GM19452 (cell line): ENCODE results near the gene ABHD12B.

Experiments
- ATAC-seq: cut with Tn5 transposase; IDR thresholded peaks from one replicate; pipeline ENCODE4 v1.9.1; 2021; ENCODE audit not compliant: unreplicated experiment

Gene ABHD12B

DNA sequence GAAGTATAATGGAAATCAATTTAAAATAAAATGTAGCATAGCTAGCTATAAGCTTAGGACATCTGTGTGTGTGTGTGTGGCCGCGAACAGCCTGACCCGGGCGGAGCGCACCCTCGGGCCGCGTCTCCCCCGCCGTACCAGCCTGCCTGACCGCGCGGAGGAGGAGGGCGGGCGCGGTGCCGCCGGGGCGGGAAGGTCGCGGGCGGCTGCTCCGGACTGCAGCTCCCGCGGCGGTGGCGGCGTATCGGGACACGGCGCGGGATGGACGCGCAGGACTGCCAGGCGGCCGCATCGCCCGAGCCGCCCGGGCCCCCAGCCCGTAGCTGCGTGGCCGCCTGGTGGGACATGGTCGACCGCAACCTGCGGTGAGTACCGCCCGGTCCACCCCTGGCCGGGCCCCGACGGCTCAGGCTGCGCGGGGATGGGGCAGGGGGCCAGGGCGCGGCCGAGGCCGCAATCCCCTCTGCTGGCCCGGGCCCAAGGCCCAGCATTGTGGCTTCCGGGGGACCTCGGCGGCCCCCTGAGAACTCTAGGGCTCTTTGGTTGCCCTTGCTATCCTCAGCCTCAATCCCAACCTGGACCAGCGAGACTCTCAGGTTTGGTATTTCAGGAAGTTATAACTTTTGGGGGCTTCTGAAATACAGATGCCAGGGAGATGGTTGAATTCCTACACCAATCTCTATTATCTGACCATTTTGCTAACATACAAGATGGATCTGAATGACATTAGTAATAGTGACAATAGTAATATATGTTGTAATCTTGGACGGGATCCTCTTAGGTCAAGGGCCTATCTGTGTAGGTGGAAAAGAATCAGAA lies at the start of gene ABHD12B:
TSS of gene ABHD12B (plus strand) at position 140 of the 819 bp plus-strand sequence. CDS start at position 262, 122 bp downstream.
- no peak for ATAC-seq

- ATAC-seq: no peak
Measured at GRCh38 chr14:50822501-50823042, 49.3 kb upstream of the ABHD12B start.

- ATAC-seq: peak; percentile 20
Measured at GRCh38 chr14:50823051-50823761, 48.6 kb upstream of the ABHD12B start.

DNA sequence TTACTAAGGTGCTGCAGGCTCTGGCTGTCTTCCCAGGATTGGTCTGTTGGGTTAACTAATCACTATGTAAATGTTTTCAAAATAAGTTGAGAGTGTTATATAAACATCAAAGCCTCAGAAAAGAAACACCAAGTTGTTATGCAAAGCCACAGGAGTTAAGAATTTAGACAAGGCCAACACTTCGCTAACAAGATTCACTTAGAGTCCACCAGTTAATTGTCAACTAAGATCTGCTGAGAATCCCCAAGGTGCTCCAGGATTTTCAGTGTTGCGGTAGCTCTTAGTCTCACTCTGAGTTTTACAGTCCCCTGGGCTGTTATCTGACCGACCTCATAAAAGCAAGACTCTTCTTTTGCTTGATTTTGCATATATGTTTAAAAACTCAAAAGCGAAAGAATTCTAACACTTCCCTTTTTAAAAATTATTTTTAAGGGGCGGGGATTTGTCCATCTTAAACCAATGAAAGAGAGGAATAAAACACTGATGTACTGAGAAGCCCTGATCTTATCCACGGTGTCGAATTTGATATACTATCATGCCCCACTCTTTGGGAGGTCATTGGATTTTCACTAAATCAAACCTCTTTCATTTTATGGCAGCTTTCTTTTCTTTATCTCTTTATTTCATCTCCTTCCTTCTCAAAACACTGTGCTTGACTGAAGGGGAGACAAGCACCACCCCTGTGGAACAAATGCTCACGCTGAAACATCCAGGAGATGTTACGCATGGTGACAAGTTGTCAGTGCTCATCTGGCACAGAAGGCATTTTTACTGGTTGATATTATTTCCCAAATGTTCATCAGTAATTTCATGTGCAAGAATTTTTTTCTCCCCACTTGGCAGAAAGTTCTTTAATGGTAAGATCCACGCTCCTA lies 47.9 kb upstream of the ABHD12B start:
- ATAC-seq: peak; percentile 77

GRCh38 chr14:50825307-50825706 lies 46.5 kb upstream of the ABHD12B start:
- ATAC-seq: no peak

GRCh38 chr14:50826681-50827080 lies 45.2 kb upstream of the ABHD12B start:
- no peak for ATAC-seq

DNA sequence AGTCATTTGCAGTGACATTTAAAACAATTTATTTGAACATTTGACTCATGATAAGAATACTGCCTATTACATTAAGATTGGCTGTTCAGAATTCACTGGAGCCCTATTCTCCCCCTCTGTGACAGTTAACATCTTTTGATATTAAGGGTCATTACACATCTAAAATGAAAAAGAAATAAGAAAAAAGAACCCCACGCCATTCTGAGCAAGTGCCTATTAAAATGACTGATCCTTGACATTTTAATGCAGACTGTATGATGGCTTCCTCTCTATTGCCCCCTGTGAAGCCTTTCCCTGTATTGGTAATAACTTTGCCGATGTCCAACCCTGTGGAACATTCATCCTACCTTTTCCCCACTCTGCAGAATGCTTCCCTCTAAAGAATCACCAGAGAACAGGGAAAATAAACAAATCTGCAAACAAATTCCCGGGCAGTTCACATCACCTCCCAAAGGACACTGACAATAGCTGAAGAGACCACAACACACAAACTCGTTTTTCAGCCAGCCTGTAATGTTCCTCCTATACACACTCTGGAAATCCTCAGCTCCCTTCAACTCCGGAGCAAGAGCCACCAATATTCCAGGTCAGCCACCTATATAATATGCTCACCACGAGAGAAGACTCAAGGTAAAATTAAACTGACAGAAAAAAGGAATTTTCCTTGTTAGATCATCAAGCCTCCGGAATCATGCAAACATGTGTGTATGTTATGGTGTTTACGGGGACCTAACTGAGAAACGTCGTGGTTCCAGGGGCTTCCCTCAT lies 42.9 kb upstream of the ABHD12B start:
- ATAC-seq: no peak

- no peak for ATAC-seq
Measured at GRCh38 chr14:50829489-50830043, 42.3 kb upstream of the ABHD12B start.

DNA sequence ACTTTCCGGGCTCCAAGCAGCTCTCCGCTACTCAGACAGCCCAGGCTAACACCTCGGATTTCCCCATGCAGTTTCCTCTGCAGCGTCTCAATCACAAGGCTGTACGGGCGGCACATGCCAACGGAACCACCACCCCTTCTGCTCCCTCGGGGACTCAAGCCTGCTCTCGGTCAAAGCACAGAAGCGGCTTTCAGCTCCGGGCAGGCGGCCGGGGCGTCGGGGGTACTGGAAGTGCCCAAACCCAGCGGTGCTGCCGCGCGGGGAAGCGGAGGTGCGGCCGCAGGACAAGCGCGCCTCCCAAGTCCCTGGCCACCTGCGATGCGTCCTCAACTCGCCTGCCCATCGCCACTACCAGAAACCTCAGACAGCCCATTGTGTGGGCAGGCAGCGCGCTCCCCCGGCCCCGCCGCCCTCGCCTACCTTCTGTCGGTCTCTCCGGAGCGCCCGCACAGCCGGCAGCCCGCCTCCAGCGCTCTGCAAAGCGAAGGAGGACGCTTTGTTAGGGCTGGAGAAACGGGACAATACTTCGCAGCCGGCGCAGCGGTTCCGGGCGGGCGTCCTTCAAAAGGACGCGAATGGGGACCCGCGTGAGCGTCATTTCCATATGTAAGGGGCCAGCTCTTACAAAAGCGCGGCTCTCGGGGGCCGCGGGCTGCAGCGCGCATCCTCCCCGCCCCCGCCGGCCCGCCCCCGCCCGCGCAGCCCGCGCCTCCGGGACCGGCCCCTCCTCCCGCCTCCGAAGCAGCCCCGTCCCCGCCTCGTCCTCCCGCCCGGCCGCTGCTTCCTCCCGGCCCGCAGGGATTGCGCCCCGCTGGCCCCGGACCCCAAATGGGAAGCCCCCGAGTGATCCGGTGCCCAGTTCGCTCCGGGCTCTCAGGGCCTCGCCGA lies 41.6 kb upstream of the ABHD12B start:
- ATAC-seq: peak; percentile 38

- ATAC-seq: peak; percentile 73
Measured at GRCh38 chr14:50830932-50831725, 40.7 kb upstream of the ABHD12B start, which contains the start of gene NIN. Gene NIN (minus strand): TSS chr14:50831162. CDS start chr14:50822056, 9,106 bp downstream.

DNA sequence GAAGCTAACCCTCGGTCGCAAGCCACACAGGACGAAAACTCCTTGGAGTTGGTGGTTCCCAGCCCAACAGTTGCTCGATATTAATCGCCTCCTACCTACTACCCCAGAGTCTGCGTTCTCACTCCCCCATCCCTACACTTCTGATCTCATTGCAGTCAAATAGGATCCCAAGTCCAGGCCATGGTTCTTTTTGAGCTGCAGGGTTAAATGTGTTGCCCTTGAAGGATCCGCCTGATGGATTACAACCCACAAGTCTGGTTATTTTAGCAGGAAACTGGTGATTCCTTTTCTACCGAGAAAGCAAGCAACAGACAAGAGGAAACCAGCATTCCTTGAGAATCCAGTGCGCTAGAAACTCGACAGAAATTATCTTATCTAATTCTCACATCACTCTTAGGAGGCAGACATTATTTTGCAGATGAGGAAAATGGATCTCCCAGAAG lies 40.1 kb upstream of the ABHD12B start:
- ATAC-seq: no peak

DNA sequence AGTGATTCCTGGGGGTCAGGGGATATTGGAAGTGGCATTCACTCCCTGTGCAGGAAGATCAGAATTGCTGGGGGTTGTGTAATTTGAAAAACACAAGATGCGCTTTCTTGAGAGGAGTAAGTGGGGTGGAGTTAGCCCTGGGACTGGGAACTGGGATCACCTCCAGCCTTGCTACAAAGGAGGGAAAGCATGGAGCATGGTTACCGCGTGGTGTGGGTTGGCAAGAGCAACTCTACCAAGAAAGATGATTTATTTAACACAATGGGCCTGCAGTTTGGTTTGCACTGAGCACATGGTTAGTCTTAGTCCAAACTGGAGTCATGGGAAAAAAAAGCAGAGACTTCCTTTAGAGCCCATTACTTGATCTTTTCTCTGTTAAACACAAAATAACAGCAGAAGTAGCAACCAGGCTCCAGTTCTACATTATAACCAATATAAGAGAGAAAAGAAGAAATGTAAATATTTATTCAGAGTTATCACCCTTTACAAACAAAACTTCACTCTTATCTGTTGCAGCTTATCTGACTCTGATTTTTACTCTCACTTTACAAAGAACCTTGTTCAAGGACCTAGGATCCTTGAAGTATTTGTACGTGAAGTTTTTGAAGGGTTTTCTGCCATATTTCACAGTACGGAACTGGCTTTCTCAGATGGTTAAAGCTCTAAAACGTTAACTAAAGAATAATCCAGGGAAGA lies 38.8 kb upstream of the ABHD12B start:
- no peak for ATAC-seq

- no peak for ATAC-seq
Measured at GRCh38 chr14:50834802-50835276, 37.0 kb upstream of the ABHD12B start.

- no peak for ATAC-seq
Measured at GRCh38 chr14:50835280-50835679, 36.6 kb upstream of the ABHD12B start.

DNA sequence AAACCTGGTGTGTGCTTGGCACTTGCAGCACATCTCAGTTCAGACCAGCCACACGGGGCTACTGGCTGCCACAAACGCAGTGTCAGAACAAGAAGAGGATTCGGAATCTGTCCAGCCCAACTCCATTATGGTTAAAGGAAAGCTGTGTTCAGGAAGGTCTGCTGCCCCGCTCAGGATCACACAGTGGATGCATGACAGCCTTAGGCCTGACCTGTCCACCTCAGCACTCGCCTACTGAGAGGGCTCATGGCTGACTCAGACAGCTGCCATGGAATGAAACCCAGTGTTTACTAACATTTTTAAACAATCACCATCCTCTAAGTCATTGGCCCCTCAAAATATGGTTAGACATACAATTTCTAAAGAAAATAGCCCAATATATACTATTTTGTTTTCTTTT lies 35.3 kb upstream of the ABHD12B start:
- ATAC-seq: no peak

GRCh38 chr14:50837271-50837670 lies 34.6 kb upstream of the ABHD12B start:
- no peak for ATAC-seq

- ATAC-seq: no peak
Measured at GRCh38 chr14:50837850-50838470, 33.9 kb upstream of the ABHD12B start.
